H1 (cell line): Measurements from ENCODE around the gene IL10RA. TPM values are rescaled to one million over a fixed set of nuclear protein-coding genes. Genes with fewer than 3 reads are reported as not detected.

Experiments used
- CTCF ChIA-PET: fragments of 300-600 bp; sonication (Branson Sonifier 250); formaldehyde crosslinking; loops from one replicate; lab custom pipeline; 2021; ENCODE audit not compliant: partially characterized antibody; lab: Charles Lee
- POLR2A ChIA-PET: fragments of 300-600 bp; sonication (Branson Sonifier 250); formaldehyde crosslinking; loops from one replicate; lab custom pipeline; 2021; ENCODE audit warnings: inconsistent platforms; ENCODE audit not compliant: partially characterized antibody; lab: Charles Lee
- DNase-seq, 2 experiments: peaks; one replicate each; pipeline versions ENCODE4 v3.0.0 to v3.0.0-alpha.2; 2010 to 2022; ENCODE audit warnings: low spot score in 2 of 2, low read depth in 1 of 2, mixed read lengths in 1 of 2
- FAIRE-seq: peaks from 2 replicates; lab custom pipeline; 2011; peaks lifted over from hg19 to GRCh38; lab: Jason Lieb, UNC
- H2AFZ ChIP-seq: 2 replicates; pipeline ENCODE4 v1.8.1; 2012; ENCODE audit warnings: low read length, inconsistent platforms
- H2AK5ac ChIP-seq: 2 replicates; pipeline ENCODE4 v1.6.1; 2013; ENCODE audit warnings: low read depth, low read length
- H2BK120ac ChIP-seq: replicated peaks from 2 replicates; pipeline ENCODE3; 2013; ENCODE audit warnings: low read depth, low read length, inconsistent platforms
- H2BK12ac ChIP-seq: 2 replicates; pipeline ENCODE4 v1.6.1; 2013; ENCODE audit warnings: low read depth, low read length
- H2BK15ac ChIP-seq: 2 replicates; pipeline ENCODE4 v1.6.1; 2013; ENCODE audit warnings: low read length
- H2BK20ac ChIP-seq: 2 replicates; pipeline ENCODE4 v1.6.1; 2013; ENCODE audit warnings: low read length
- H2BK5ac ChIP-seq: 2 replicates; pipeline ENCODE4 v1.6.1; 2013; ENCODE audit warnings: low read depth, low read length
- H3K14ac ChIP-seq: 2 replicates; pipeline ENCODE4 v1.6.1; 2013; ENCODE audit warnings: inconsistent platforms; ENCODE audit not compliant: insufficient read length
- H3K18ac ChIP-seq: 2 replicates; pipeline ENCODE4 v1.6.1; 2013; ENCODE audit warnings: low read length; ENCODE audit errors: extremely low read depth
- H3K23ac ChIP-seq: 2 replicates; pipeline ENCODE4 v1.6.1; 2013; ENCODE audit warnings: inconsistent platforms; ENCODE audit not compliant: insufficient read length
- H3K23me2 ChIP-seq: 2 replicates; pipeline ENCODE4 v1.6.1; 2013; ENCODE audit warnings: low read depth, low read length
- H3K27ac ChIP-seq: 2 replicates; pipeline ENCODE4 v1.6.1; 2011; ENCODE audit warnings: low read depth, low read length, inconsistent platforms
- H3K27me3 ChIP-seq, 4 experiments: replicated peaks in 1 of 4; 1 replicate in 1 of 4; 2 replicates in 3 of 4; pipeline versions ENCODE4 v1.6.1 to v1.8.1; 2011 to 2013; ENCODE audit warnings: low read length in 3 of 4, mild to moderate bottlenecking in 3 of 4, inconsistent platforms in 2 of 4, mixed read lengths in 2 of 4, moderate library complexity in 1 of 4; ENCODE audit not compliant: control insufficient read depth in 3 of 4, insufficient read depth in 3 of 4; ENCODE audit errors: extremely low read depth in 1 of 4
- H3K36me3 ChIP-seq, 4 experiments: 2 replicates each; pipeline versions ENCODE4 v1.6.1 to v1.8.1; 2011 to 2013; ENCODE audit warnings: mild to moderate bottlenecking in 4 of 4, low read length in 3 of 4, moderate library complexity in 2 of 4, control low read depth in 1 of 4, inconsistent platforms in 1 of 4; ENCODE audit not compliant: insufficient read depth in 4 of 4, control insufficient read depth in 2 of 4
- H3K4ac ChIP-seq: replicated peaks from 2 replicates; pipeline ENCODE3; 2013; ENCODE audit warnings: low read length, low read depth, mixed read lengths, inconsistent platforms; ENCODE audit not compliant: insufficient read length
- H3K4me1 ChIP-seq, 4 experiments: replicated peaks in 1 of 4; 1 replicate in 1 of 4; 2 replicates in 3 of 4; pipeline versions ENCODE4 v1.6.1 to v1.8.1; 2011 to 2013; ENCODE audit warnings: low read length in 3 of 4, inconsistent platforms in 2 of 4, mixed read lengths in 1 of 4; ENCODE audit not compliant: insufficient read depth in 4 of 4, control insufficient read depth in 3 of 4
- H3K4me2 ChIP-seq, 2 experiments: 2 replicates each; pipeline versions ENCODE4 v1.6.1 to v1.8.1; 2011 to 2013; ENCODE audit warnings: low read depth in 2 of 2, low read length in 2 of 2, control low read depth in 1 of 2, inconsistent platforms in 1 of 2, mild to moderate bottlenecking in 1 of 2; ENCODE audit not compliant: insufficient read depth in 1 of 2
- H3K4me3 ChIP-seq, 4 experiments: fragments of 200-600, 300-600 bp in 1 of 4; sonication (generic), shearing (Covaris generic), sonication (Bioruptor Twin) in 1 of 4; 2 replicates each; pipeline versions ENCODE4 v1.5.1 to v1.8.1; 2011 to 2016; ENCODE audit warnings: low read length in 4 of 4, low read depth in 3 of 4, control low read depth in 2 of 4, inconsistent platforms in 2 of 4, mild to moderate bottlenecking in 2 of 4, mixed read lengths in 1 of 4, moderate library complexity in 1 of 4; ENCODE audit not compliant: insufficient read depth in 2 of 4; ENCODE audit errors: extremely low read depth in 1 of 4
- H3K56ac ChIP-seq: replicated peaks from 2 replicates; pipeline ENCODE3; 2013; ENCODE audit warnings: low read depth, mild to moderate bottlenecking, mixed read lengths, low read length, inconsistent platforms; ENCODE audit not compliant: insufficient read length
- H3K79me1 ChIP-seq: 2 replicates; pipeline ENCODE4 v1.6.1; 2013; ENCODE audit warnings: low read depth, low read length, control low read depth
- H3K79me2 ChIP-seq, 2 experiments: 2 replicates each; pipeline versions ENCODE4 v1.6.1 to v1.8.1; 2012 to 2013; ENCODE audit warnings: low read length in 2 of 2, mild to moderate bottlenecking in 2 of 2, inconsistent platforms in 1 of 2; ENCODE audit not compliant: insufficient read depth in 2 of 2, control insufficient read depth in 1 of 2
- H3K9ac ChIP-seq, 4 experiments: replicated peaks in 1 of 4; 1 replicate in 1 of 4; 2 replicates in 3 of 4; pipeline versions ENCODE4 v1.6.1 to v1.8.1; 2011 to 2013; ENCODE audit warnings: low read depth in 3 of 4, low read length in 3 of 4, control low read depth in 2 of 4, mild to moderate bottlenecking in 2 of 4, moderate library complexity in 2 of 4, inconsistent platforms in 1 of 4; ENCODE audit errors: extremely low read depth in 1 of 4
- H3K9me3 ChIP-seq, 2 experiments: 2 replicates each; pipeline versions ENCODE4 v1.6.1 to v1.8.1; 2012 to 2013; ENCODE audit warnings: mild to moderate bottlenecking in 2 of 2, moderate library complexity in 2 of 2, control low read depth in 1 of 2, inconsistent platforms in 1 of 2, low read depth in 1 of 2, low read length in 1 of 2, mixed read lengths in 1 of 2; ENCODE audit not compliant: insufficient read depth in 2 of 2
- H4K20me1 ChIP-seq, 2 experiments: replicated peaks in 1 of 2; 2 replicates each; pipeline versions ENCODE3 to v1.8.1; 2011 to 2013; ENCODE audit warnings: inconsistent platforms in 2 of 2, low read length in 2 of 2, mild to moderate bottlenecking in 1 of 2; ENCODE audit not compliant: insufficient read depth in 2 of 2, control insufficient read depth in 1 of 2
- H4K5ac ChIP-seq: 2 replicates; pipeline ENCODE4 v1.6.1; 2013; ENCODE audit warnings: low read length, low read depth, mixed read lengths, inconsistent platforms; ENCODE audit not compliant: insufficient read length
- H4K8ac ChIP-seq: 2 replicates; pipeline ENCODE4 v1.8.0; 2013; ENCODE audit warnings: mild to moderate bottlenecking, moderate library complexity, low read length, inconsistent platforms; ENCODE audit not compliant: insufficient read depth; ENCODE audit errors: extremely low read depth
- H4K91ac ChIP-seq: replicated peaks from 2 replicates; pipeline ENCODE3; 2013; ENCODE audit warnings: low read length, mixed read lengths, inconsistent platforms; ENCODE audit not compliant: insufficient read length
- BCL11A ChIP-seq, 2 experiments: IDR thresholded peaks; one replicate each; pipeline ENCODE4 v1.6.1; 2011; ENCODE audit warnings: low read depth in 2 of 2, low read length in 2 of 2, mild to moderate bottlenecking in 2 of 2
- CBX5 ChIP-seq: fragments of 300-800, 300-1000 bp; sonication (generic); IDR thresholded peaks from 2 replicates; pipeline ENCODE4 v1.7.1; 2016; ENCODE audit warnings: antibody characterized with exemption, low read length, low read depth
- EZH2 ChIP-seq: fragments of 200-600 bp; sonication (generic); IDR thresholded peaks from 2 replicates; pipeline ENCODE4 v1.7.1; 2012; ENCODE audit warnings: low read depth, mild to moderate bottlenecking, moderate library complexity, low read length, inconsistent platforms; ENCODE audit not compliant: severe bottlenecking
- NRF1 ChIP-seq: IDR thresholded peaks from 2 replicates; pipeline ENCODE4 v1.6.1; 2011; ENCODE audit warnings: mild to moderate bottlenecking, low read depth, low read length, improper control_type of control experiment
- RFX5 ChIP-seq: IDR thresholded peaks from 2 replicates; pipeline ENCODE4 v1.6.1; 2011; ENCODE audit warnings: low read depth, low read length, improper control_type of control experiment, borderline replicate concordance
- RXRA ChIP-seq: IDR thresholded peaks from 2 replicates; pipeline ENCODE4 v1.6.1; 2011; ENCODE audit warnings: low read depth, mild to moderate bottlenecking, low read length, moderate library complexity; ENCODE audit not compliant: insufficient read depth
- SAP30 ChIP-seq: fragments of 300-600 bp; sonication (generic); IDR thresholded peaks from 2 replicates; pipeline ENCODE4 v1.7.1; 2012; ENCODE audit warnings: low read length, moderate library complexity, mild to moderate bottlenecking, inconsistent platforms; ENCODE audit not compliant: insufficient read depth, insufficient replicate concordance
- SIN3A ChIP-seq, 2 experiments: IDR thresholded peaks in 1 of 2; conservative IDR thresholded peaks in 1 of 2; 2 replicates each; pipeline ENCODE4 v1.6.1; 2011 to 2012; ENCODE audit warnings: low read length in 2 of 2, improper control_type of control experiment in 1 of 2, low read depth in 1 of 2, mild to moderate bottlenecking in 1 of 2
- SIX5 ChIP-seq: IDR thresholded peaks from 2 replicates; pipeline ENCODE4 v1.6.1; 2011; ENCODE audit warnings: mild to moderate bottlenecking, low read depth, low read length
- SP4 ChIP-seq: IDR thresholded peaks from 2 replicates; pipeline ENCODE4 v1.6.1; 2012; ENCODE audit warnings: low read length, inconsistent platforms
- TCF12 ChIP-seq: IDR thresholded peaks from 2 replicates; pipeline ENCODE4 v1.6.1; 2011; ENCODE audit warnings: low read depth, mild to moderate bottlenecking, low read length
- WGBS, 2 experiments: shearing (Covaris generic) in 1 of 2; methylation state at CpG; one replicate each; pipeline versions ENCODE4 v1.1.6 to v1.1.7; 2013 to 2015; ENCODE audit warnings: low lambda C conversion rate in 2 of 2, mixed read lengths in 2 of 2, inconsistent platforms in 1 of 2, low coverage in 1 of 2, missing lambda C conversion rate in 1 of 2; ENCODE audit not compliant: insufficient replicate concordance in 2 of 2, insufficient coverage in 1 of 2, insufficient read length in 1 of 2; ENCODE audit errors: extremely low coverage in 1 of 2, missing lambda C conversion rate in 1 of 2; 5-methylcytosine and 5-hydroxymethylcytosine counted together
- polyA plus RNA-seq, 7 experiments: library from polyadenylated mRNA; depleted of rRNA in 3 of 7; stranded (reverse) in 5 of 7; unstranded in 2 of 7; fragments of >200 nt in 5 of 7; fragments of 200-250 nt in 2 of 7; gene quantifications; 1 replicate in 5 of 7; 2 replicates in 1 of 7; 4 replicates in 1 of 7; pipeline versions ENCODE4 v1.2.1 to v1.2.3, GENCODE V29; 2011 to 2013; ENCODE audit warnings: missing spikeins in 2 of 7, mixed read lengths in 2 of 7
- total RNA-seq: library from RNA; stranded (reverse); fragmentation: NEBNext Ultra II Directional; extraction: Animal tissue kit (Norgen Biotek cat#: 25700); gene quantifications from 2 replicates; pipeline ENCODE4 v1.2.1, GENCODE V29; 2021
- TF ChIP-seq, protein P1 (sequence below): IDR thresholded peaks from 2 replicates; pipeline ENCODE4 v1.6.1; 2012; ENCODE audit warnings: inconsistent platforms
- TF ChIP-seq, protein P2 (sequence below): IDR thresholded peaks from 2 replicates; pipeline ENCODE4 v1.6.1; 2011; ENCODE audit warnings: low read depth, mild to moderate bottlenecking, low read length; ENCODE audit not compliant: insufficient read depth

IL10RA gene
- total and polyA plus RNA-seq, 2 of the 8 experiments (the other 6 are each of a cell fraction or from before 2014, with no cell fraction given) = 0.05 to 0.11 TPM

DNA sequence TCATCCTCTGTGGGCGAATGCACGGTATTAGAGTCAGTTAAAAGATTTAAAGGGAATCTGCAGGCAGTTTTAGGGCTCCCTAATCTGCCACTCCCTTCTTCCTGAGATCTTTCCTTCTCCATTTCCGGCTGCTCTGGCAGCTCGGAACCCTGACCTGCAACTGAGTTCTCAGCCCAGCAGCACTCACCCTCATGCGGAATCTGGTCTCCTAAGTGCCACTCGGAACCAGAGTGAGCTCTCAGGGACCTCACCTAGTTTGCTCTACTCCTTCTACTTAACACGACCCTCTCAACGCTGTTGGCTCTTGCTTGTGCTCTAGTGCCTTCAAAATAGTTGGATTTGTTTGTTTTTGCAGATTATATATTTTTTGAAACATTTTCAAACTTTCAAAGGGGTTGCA, 19.3 kb upstream of the IL10RA start:
- no peaks in the 10 kb centered on the region for H3K9me3 ChIP-seq
- H2BK120ac ChIP-seq = no peak overlapping the region
- peak overlapping the region; percentile 3; the same call in 1 of the 2 replicates for H4K8ac ChIP-seq
- 89% methylated on average over 8 of the region's 8 CpGs; no CpG with 5 or more reads in 1 of the 2 experiments for WGBS, 2 experiments
- no peak overlapping the region for H3K4me3 ChIP-seq
- H3K79me2 ChIP-seq = no peaks in the 10 kb centered on the region
- DNase-seq = no peak
- no peak overlapping the region for H3K56ac ChIP-seq
- H2BK15ac ChIP-seq = no peak overlapping the region
- no peak for FAIRE-seq
- peaks cover 0 to 2% (median 0%) of the 10 kb centered on the region in 4 experiments; a peak in 1 of 7 replicates for H3K27me3 ChIP-seq
- no peak overlapping the region for H3K4ac ChIP-seq
- H3K79me1 ChIP-seq = no peaks in the 10 kb centered on the region
- no peaks in the 10 kb centered on the region for H3K23me2 ChIP-seq
- no peak overlapping the region for H3K27ac ChIP-seq
- H2BK20ac ChIP-seq = no peak overlapping the region
- H3K18ac ChIP-seq = no peak overlapping the region
- H2AFZ ChIP-seq = no peak overlapping the region
- H3K9ac ChIP-seq = no peak overlapping the region
- CTCF ChIA-PET = interaction anchor here (1.0 to 1.1 kb wide), 3 partner anchors 10 to 159 kb away, joined by 3 to 5 read pairs (median 4); no protein-coding TSS in a partner anchor
- no peak overlapping the region for H3K14ac ChIP-seq
- H3K4me1 ChIP-seq = no peaks in the 10 kb centered on the region
- no peaks in the 10 kb centered on the region for H3K36me3 ChIP-seq
- H2BK5ac ChIP-seq = no peak overlapping the region
- H4K5ac ChIP-seq = no peak overlapping the region
- H3K23ac ChIP-seq = no peak overlapping the region
- H2BK12ac ChIP-seq = no peak overlapping the region
- no peak overlapping the region for H4K91ac ChIP-seq
- H4K20me1 ChIP-seq = no peaks in the 10 kb centered on the region
- no peak overlapping the region for H2AK5ac ChIP-seq
- POLR2A ChIA-PET = no interaction called here
- H3K4me2 ChIP-seq = no peak overlapping the region
- TF ChIP-seq TCF12 (no peak), NRF1 (no peak), CBX5 (no peak), EZH2 (no peak), SIN3A (conservative IDR thresholded peaks at IDR 0.05 in 1 of 2, IDR thresholded peaks at IDR 0.05 in 1 of 2; ENCODE audit: low read depth in 1 of 2, low read length in 2 of 2) (no peak), SP4 (no peak), SAP30 (no peak), SIX5 (no peak), BCL11A (IDR thresholded peaks at IDR 0.05; ENCODE audit: low read depth in 2 of 2, low read length in 2 of 2) (no peak), RXRA (no peak), RFX5 (no peak)
- TF ChIP-seq, protein P1, sequence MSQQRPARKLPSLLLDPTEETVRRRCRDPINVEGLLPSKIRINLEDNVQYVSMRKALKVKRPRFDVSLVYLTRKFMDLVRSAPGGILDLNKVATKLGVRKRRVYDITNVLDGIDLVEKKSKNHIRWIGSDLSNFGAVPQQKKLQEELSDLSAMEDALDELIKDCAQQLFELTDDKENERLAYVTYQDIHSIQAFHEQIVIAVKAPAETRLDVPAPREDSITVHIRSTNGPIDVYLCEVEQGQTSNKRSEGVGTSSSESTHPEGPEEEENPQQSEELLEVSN = no peak
- TF ChIP-seq, protein P2, sequence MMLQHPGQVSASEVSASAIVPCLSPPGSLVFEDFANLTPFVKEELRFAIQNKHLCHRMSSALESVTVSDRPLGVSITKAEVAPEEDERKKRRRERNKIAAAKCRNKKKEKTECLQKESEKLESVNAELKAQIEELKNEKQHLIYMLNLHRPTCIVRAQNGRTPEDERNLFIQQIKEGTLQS = no peak
